Progenitor cell of endocrine pancreas (in vitro differentiated cells): ENCODE results near the gene HTR6. TPM values are rescaled to one million over a fixed set of nuclear protein-coding genes. Genes with fewer than 3 reads are reported as not detected.

Experiments
- DNase-seq: peaks from one replicate; pipeline ENCODE4 v3.0.0; 2021; ENCODE audit warnings: low spot score; ENCODE audit not compliant: unreplicated experiment
- H3K27ac Mint-ChIP-seq: 2 replicates; pipeline ENCODE4 v1.8.0; 2021; ENCODE audit warnings: mild to moderate bottlenecking, moderate library complexity, mixed read lengths
- H3K27me3 Mint-ChIP-seq: 2 replicates; pipeline ENCODE4 v1.8.0; 2021; ENCODE audit warnings: mixed read lengths
- H3K36me3 Mint-ChIP-seq: 2 replicates; pipeline ENCODE4 v1.8.0; 2022; ENCODE audit warnings: mixed read lengths; ENCODE audit not compliant: insufficient read depth
- H3K4me1 Mint-ChIP-seq: 2 replicates; pipeline ENCODE4 v1.8.0; 2021; ENCODE audit warnings: low read depth, mixed read lengths
- H3K4me3 Mint-ChIP-seq: 2 replicates; pipeline ENCODE4 v1.8.0; 2021; ENCODE audit warnings: low read depth, mild to moderate bottlenecking, moderate library complexity, mixed read lengths
- H3K9me3 Mint-ChIP-seq: 2 replicates; pipeline ENCODE4 v1.8.0; 2021; ENCODE audit warnings: low read depth, mixed read lengths
- total RNA-seq: library from RNA; stranded (reverse); gene quantifications from 2 replicates; pipeline ENCODE4 v1.2.1, GENCODE V29; 2021
- TF ChIP-seq, protein P1 (sequence below): fragments of 200-600 bp; sonication (generic); IDR thresholded peaks from one replicate; pipeline ENCODE4 v1.5.0; 2021; ENCODE audit warnings: antibody characterized with exemption, mild to moderate bottlenecking; ENCODE audit not compliant: unreplicated experiment

Gene HTR6
- total RNA-seq, 1 donor from 2014 or later, result not detected

DNA sequence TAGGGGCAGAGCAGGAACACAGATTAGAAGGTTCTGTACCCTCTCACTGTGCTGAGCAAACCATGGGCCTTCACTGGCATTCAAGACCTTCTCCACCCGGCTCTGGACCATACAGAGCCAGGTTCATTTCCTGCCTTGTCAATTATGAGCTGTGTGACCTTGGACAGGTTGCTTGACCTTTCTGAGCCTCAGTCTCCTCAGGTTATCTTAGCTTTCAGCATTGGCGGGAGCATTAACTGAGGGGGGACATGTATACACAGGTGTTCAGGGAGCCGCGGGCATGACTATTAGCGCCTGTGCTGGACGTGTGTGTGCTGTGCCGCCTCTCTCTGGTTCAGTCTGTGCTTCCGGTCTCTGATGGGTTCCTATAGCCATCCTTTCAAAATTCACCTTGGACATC is 32.1 kb downstream of the HTR6 start:
- H3K36me3 Mint-ChIP-seq, result peaks cover 1% of the 10 kb centered on the region
- TF ChIP-seq, protein P1, sequence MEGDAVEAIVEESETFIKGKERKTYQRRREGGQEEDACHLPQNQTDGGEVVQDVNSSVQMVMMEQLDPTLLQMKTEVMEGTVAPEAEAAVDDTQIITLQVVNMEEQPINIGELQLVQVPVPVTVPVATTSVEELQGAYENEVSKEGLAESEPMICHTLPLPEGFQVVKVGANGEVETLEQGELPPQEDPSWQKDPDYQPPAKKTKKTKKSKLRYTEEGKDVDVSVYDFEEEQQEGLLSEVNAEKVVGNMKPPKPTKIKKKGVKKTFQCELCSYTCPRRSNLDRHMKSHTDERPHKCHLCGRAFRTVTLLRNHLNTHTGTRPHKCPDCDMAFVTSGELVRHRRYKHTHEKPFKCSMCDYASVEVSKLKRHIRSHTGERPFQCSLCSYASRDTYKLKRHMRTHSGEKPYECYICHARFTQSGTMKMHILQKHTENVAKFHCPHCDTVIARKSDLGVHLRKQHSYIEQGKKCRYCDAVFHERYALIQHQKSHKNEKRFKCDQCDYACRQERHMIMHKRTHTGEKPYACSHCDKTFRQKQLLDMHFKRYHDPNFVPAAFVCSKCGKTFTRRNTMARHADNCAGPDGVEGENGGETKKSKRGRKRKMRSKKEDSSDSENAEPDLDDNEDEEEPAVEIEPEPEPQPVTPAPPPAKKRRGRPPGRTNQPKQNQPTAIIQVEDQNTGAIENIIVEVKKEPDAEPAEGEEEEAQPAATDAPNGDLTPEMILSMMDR, result no peak
- H3K4me1 Mint-ChIP-seq, result peaks cover 2% of the 10 kb centered on the region
- H3K4me3 Mint-ChIP-seq, result no peak overlapping the region
- DNase-seq, result no peak
- no peak overlapping the region for H3K27ac Mint-ChIP-seq
- no peaks in the 10 kb centered on the region for H3K9me3 Mint-ChIP-seq
- no peaks in the 10 kb centered on the region for H3K27me3 Mint-ChIP-seq

DNA sequence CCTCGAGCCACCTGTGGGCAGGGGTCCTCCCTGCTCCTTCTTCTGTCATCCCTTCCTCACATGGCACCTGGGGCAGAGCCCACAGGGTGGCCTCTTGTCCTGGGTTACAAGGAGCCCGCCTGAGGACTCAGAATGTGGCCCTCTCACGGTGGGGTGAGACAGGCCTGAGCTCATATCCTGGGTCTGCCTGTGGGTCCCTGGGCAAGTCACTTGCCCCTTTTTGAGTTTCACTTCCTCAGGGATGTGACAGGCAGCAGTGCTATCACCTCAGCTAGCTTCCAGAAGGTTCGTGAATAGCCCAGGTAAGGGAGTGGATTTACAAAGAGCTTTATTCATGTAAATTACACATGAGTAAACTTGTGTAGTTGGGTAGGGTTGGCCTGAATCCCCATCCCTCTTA is 33.5 kb downstream of the HTR6 start:
- no peak for DNase-seq
- peaks cover 1% of the 10 kb centered on the region for H3K36me3 Mint-ChIP-seq
- TF ChIP-seq, protein P1, result no peak
- no peaks in the 10 kb centered on the region for H3K9me3 Mint-ChIP-seq
- no peak overlapping the region for H3K27ac Mint-ChIP-seq
- H3K27me3 Mint-ChIP-seq, result no peaks in the 10 kb centered on the region
- H3K4me1 Mint-ChIP-seq, result peaks cover 2% of the 10 kb centered on the region
- no peak overlapping the region for H3K4me3 Mint-ChIP-seq

- Mint-ChIP-seq H3K27me3 (no peaks in the 10 kb centered on the region), H3K4me3 (no peak overlapping the region), H3K4me1 (peaks cover 2% of the 10 kb centered on the region), H3K36me3 (peaks cover 1% of the 10 kb centered on the region), H3K27ac (no peak overlapping the region), H3K9me3 (no peaks in the 10 kb centered on the region)
- no peak for DNase-seq
- TF ChIP-seq, protein P1, result no peak
Observed at GRCh38 chr1:19700079-19700777, 35.6 kb downstream of the HTR6 start.

DNA sequence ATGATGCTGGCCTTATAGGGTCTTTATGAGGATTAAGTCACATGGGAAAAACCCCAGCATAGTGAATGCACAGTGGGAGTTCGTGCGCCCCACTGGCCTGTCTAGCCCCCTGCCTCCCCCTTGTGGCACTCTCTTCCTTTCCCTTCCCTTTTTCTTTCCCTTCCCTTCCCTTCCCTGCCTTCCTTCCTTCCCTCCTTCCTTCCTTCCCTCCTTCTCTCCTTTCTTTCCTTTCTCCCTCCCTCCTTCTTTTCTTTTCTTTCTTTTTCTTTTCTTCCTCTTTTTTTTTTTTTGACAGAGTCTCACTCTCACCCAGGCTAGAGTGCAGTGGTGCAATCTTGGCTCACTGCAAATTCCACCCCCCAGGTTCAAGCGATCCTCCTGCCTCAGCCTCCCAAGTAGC is 38.6 kb downstream of the HTR6 start:
- Mint-ChIP-seq H3K4me1 (peaks cover 2% of the 10 kb centered on the region), H3K36me3 (peaks cover 1% of the 10 kb centered on the region), H3K27me3 (no peaks in the 10 kb centered on the region), H3K4me3 (no peak overlapping the region), H3K27ac (no peak overlapping the region), H3K9me3 (no peaks in the 10 kb centered on the region)
- TF ChIP-seq, protein P1, result no peak
- DNase-seq, result no peak

DNA sequence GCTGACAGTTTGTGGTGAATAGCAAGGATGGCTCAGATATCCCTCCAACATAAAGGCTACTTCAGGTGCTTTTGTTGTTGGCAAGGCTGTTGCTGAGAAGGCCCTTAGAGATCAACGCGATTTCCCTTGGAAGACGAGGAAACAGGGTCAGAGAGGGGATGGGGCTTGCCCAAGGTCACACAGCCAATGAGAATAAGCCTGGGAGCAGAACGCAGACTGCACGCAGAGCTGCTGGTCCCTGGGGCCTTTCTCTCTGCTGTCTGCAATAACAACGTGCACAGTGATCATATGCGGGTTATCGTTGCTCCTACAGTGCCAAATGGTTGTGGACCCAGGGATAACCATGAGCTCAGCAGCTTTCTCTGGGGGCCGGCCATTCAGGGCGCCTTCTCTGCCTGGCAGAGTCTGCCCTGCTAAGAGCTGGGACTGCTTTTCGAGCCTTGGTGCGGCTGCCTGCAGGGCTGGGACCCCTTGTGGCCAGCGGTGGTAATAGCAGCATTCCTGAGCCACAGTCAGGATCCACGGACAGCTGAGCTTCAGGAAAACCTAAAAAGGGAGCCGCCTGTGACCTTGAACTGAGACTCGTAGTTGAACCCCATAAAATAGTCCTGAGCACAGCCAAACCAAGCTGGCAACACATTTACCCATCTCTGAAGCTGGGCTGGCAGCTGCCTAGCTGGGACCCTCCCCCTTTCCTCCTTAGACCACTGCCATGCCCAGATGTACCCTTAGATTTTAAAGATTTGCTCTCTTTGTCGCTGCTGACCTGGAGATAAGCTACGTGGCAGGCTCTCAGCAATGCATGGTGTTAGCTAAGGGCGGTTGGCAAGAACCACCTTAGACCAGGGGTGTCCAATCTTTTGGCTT is 39.8 kb downstream of the HTR6 start:
- peaks cover 2% of the 10 kb centered on the region for H3K4me1 Mint-ChIP-seq
- no peak overlapping the region for H3K4me3 Mint-ChIP-seq
- no peak overlapping the region for H3K27ac Mint-ChIP-seq
- peaks cover 1% of the 10 kb centered on the region for H3K36me3 Mint-ChIP-seq
- TF ChIP-seq, protein P1, result peak; percentile 90
- H3K27me3 Mint-ChIP-seq, result no peaks in the 10 kb centered on the region
- no peaks in the 10 kb centered on the region for H3K9me3 Mint-ChIP-seq
- peak; percentile 74 for DNase-seq
